WTC11 (cell line): ENCODE data around the gene C12orf43.

Experiments
- ETV6 ChIP-seq: sonication (generic); formaldehyde crosslinking; IDR thresholded peaks from 2 replicates; pipeline ENCODE4 v1.8.1; 2022; ENCODE audit warnings: mild to moderate bottlenecking, missing genetic modification reagents
- NR2C2 ChIP-seq: sonication (generic); formaldehyde crosslinking; IDR thresholded peaks from 2 replicates; pipeline ENCODE4 v1.8.0; 2022; ENCODE audit warnings: mild to moderate bottlenecking, missing genetic modification reagents
- TP53 ChIP-seq: sonication (generic); formaldehyde crosslinking; IDR thresholded peaks from 2 replicates; pipeline ENCODE4 v1.8.1; 2023; ENCODE audit warnings: mild to moderate bottlenecking, missing genetic modification reagents
- ZBTB21 ChIP-seq: sonication (generic); formaldehyde crosslinking; IDR thresholded peaks from 2 replicates; pipeline ENCODE4 v1.8.1; 2023; ENCODE audit warnings: mild to moderate bottlenecking, missing genetic modification reagents, borderline replicate concordance
- TF ChIP-seq, protein P1 (sequence below): fragments of 200-600 bp; IDR thresholded peaks from 2 replicates; pipeline ENCODE4 v1.8.0; 2022; ENCODE audit warnings: antibody characterized with exemption

GRCh38 chr12:120977531-120978295, 38.6 kb downstream of the C12orf43 start:
- TF ChIP-seq, protein P1, sequence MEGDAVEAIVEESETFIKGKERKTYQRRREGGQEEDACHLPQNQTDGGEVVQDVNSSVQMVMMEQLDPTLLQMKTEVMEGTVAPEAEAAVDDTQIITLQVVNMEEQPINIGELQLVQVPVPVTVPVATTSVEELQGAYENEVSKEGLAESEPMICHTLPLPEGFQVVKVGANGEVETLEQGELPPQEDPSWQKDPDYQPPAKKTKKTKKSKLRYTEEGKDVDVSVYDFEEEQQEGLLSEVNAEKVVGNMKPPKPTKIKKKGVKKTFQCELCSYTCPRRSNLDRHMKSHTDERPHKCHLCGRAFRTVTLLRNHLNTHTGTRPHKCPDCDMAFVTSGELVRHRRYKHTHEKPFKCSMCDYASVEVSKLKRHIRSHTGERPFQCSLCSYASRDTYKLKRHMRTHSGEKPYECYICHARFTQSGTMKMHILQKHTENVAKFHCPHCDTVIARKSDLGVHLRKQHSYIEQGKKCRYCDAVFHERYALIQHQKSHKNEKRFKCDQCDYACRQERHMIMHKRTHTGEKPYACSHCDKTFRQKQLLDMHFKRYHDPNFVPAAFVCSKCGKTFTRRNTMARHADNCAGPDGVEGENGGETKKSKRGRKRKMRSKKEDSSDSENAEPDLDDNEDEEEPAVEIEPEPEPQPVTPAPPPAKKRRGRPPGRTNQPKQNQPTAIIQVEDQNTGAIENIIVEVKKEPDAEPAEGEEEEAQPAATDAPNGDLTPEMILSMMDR = no peak
- TF ChIP-seq NR2C2 (CRISPR knock-in tag) = no peak
- TF ChIP-seq TP53 = no peak
- no peak for TF ChIP-seq ETV6 (CRISPR knock-in tag)
- TF ChIP-seq ZBTB21 (CRISPR knock-in tag) = no peak
